Stimulated activated naive B cell treated with anti-CD40 and anti-IgM and Interleukin-4, amounts not matched to agents 10 μg/mL and 1 μg/mL and 100 μg/mL, for 72 hours (primary cell): ENCODE results near the gene PTDSS2.

Source experiments
- ATAC-seq, 2 donors: fragments of 150-1000 bp; cut with Tn5 transposase; replicated peaks; 2 replicates each; pipeline ENCODE4 v1.10.0; 2021; ENCODE audit warnings: moderate library complexity in 1 of 2
- DNase-seq: peaks from one replicate; pipeline ENCODE4 v3.0.0; 2021
- H3K27ac Mint-ChIP-seq: one replicate; pipeline ENCODE4 v1.8.0; 2022; ENCODE audit warnings: mild to moderate bottlenecking, mixed read lengths
- H3K27me3 Mint-ChIP-seq, 2 donors: one replicate each; pipeline ENCODE4 v1.8.0; 2022; ENCODE audit warnings: mixed read lengths in 2 of 2
- H3K36me3 Mint-ChIP-seq, 2 donors: one replicate each; pipeline ENCODE4 v1.8.0; 2022; ENCODE audit warnings: mixed read lengths in 2 of 2, mild to moderate bottlenecking in 1 of 2
- H3K4me1 Mint-ChIP-seq, 2 donors: one replicate each; pipeline ENCODE4 v1.8.0; 2022; ENCODE audit warnings: mixed read lengths in 2 of 2, mild to moderate bottlenecking in 1 of 2
- H3K4me3 Mint-ChIP-seq, 2 donors: one replicate each; pipeline ENCODE4 v1.8.0; 2022; ENCODE audit warnings: mild to moderate bottlenecking in 2 of 2, mixed read lengths in 2 of 2, moderate library complexity in 1 of 2
- H3K9me3 Mint-ChIP-seq, 2 donors: one replicate each; pipeline ENCODE4 v1.8.0; 2022; ENCODE audit warnings: mixed read lengths in 2 of 2, mild to moderate bottlenecking in 1 of 2

The PTDSS2 gene

GRCh38 chr11:538431-539051 lies 88.5 kb downstream of the PTDSS2 start:
- H3K4me3 Mint-ChIP-seq: no peak overlapping the region
- ATAC-seq (no peak), DNase-seq (no peak)
- H3K36me3 Mint-ChIP-seq: peaks cover 0 to 2% of the 10 kb centered on the region in 2 donors
- no peaks in the 10 kb centered on the region for H3K9me3 Mint-ChIP-seq
- peaks cover 17 to 32% of the 10 kb centered on the region in 2 donors for H3K4me1 Mint-ChIP-seq
- no peaks in the 10 kb centered on the region for H3K27me3 Mint-ChIP-seq
- H3K27ac Mint-ChIP-seq: no peak overlapping the region

- no peaks in the 10 kb centered on the region for H3K27me3 Mint-ChIP-seq
- ATAC-seq: no peak
- H3K4me1 Mint-ChIP-seq: peaks cover 14 to 21% of the 10 kb centered on the region in 2 donors
- H3K27ac Mint-ChIP-seq: no peak overlapping the region
- no peaks in the 10 kb centered on the region for H3K9me3 Mint-ChIP-seq
- no peak overlapping the region for H3K4me3 Mint-ChIP-seq
- H3K36me3 Mint-ChIP-seq: peaks cover 0 to 2% of the 10 kb centered on the region in 2 donors
- DNase-seq: no peak
Measured at GRCh38 chr11:539971-540481, 89.9 kb downstream of the PTDSS2 start.
